Upper lobe of right lung (tissue), 1 donor: ENCODE measurements around the gene SRGAP1. TPM values are rescaled to one million over a fixed set of nuclear protein-coding genes. Genes with fewer than 3 reads are reported as not detected.

Experiments
- ATAC-seq: fragments of 200-7000 bp; cut with Tn5 transposase; one replicate; pipeline ENCODE4 v1.9.1; 2020; ENCODE audit warnings: mild to moderate bottlenecking, moderate library complexity
- DNase-seq: peaks from one replicate; pipeline ENCODE4 v3.0.0-alpha.2; 2020
- H3K27ac ChIP-seq: fragments of 200-600 bp; one replicate; pipeline ENCODE4 v1.8.0; 2022
- H3K27me3 ChIP-seq: fragments of 200-600 bp; one replicate; pipeline ENCODE4 v1.8.0; 2022; ENCODE audit warnings: mild to moderate bottlenecking
- H3K36me3 ChIP-seq: fragments of 200-600 bp; one replicate; pipeline ENCODE4 v1.8.0; 2022
- H3K4me1 ChIP-seq: fragments of 200-600 bp; one replicate; pipeline ENCODE4 v1.8.0; 2022
- H3K4me3 ChIP-seq: fragments of 200-600 bp; one replicate; pipeline ENCODE4 v1.8.0; 2022; ENCODE audit warnings: mild to moderate bottlenecking
- H3K9me3 ChIP-seq: fragments of 200-600 bp; one replicate; pipeline ENCODE4 v1.8.0; 2022
- CTCF ChIP-seq: fragments of 200-600 bp; IDR thresholded peaks from one replicate; pipeline ENCODE4 v1.8.0; 2022; ENCODE audit warnings: antibody characterized with exemption
- intact Hi-C: fragments of 100-400 bp; cut with DNase I; formaldehyde crosslinking; loops from one replicate; pipeline ENCODE4 v1.11.0; 2022
- total RNA-seq: library from RNA; stranded (reverse); fragmentation: NEBNext Ultra II Directional; extraction: Animal tissue kit (Norgen Biotek cat#: 25700); gene quantifications from one replicate; pipeline ENCODE4 v1.2.1, GENCODE V29; 2021
- donor health status: DM: no; HTN: yes; CAD: no; lungs with severe emphysema.

SRGAP1 gene
- total RNA-seq, 1 donor from 2014 or later = 11.4 TPM

- ATAC-seq = no peak
- no peaks in the 10 kb centered on the region for H3K4me1 ChIP-seq
Measured at GRCh38 chr12:63814146-63814772, 30.2 kb upstream of the SRGAP1 start.

GRCh38 chr12:63815482-63815852 is 29.0 kb upstream of the SRGAP1 start:
- Histone ChIP-seq H3K36me3 (no peaks in the 10 kb centered on the region), H3K9me3 (no peaks in the 10 kb centered on the region), H3K4me3 (no peak overlapping the region), H3K4me1 (no peaks in the 10 kb centered on the region), H3K27ac (no peak overlapping the region), H3K27me3 (no peaks in the 10 kb centered on the region)
- no peak for ATAC-seq
- DNase-seq = no peak
- TF ChIP-seq CTCF = no peak
- intact Hi-C loops = no loop called here

More at GRCh38 chr12:63814146-63814772, 30.2 kb upstream of the SRGAP1 start:
- intact Hi-C loops = no loop called here
- no peak overlapping the region for H3K27ac ChIP-seq
- no peaks in the 10 kb centered on the region for H3K36me3 ChIP-seq
- H3K4me3 ChIP-seq = no peak overlapping the region
- DNase-seq = no peak
- TF ChIP-seq CTCF = no peak
- H3K27me3 ChIP-seq = no peaks in the 10 kb centered on the region
- H3K9me3 ChIP-seq = no peaks in the 10 kb centered on the region

GRCh38 chr12:63816031-63816430 is 28.5 kb upstream of the SRGAP1 start:
- H3K36me3 ChIP-seq = no peaks in the 10 kb centered on the region
- TF ChIP-seq CTCF = no peak
- H3K9me3 ChIP-seq = no peaks in the 10 kb centered on the region
- H3K4me1 ChIP-seq = no peaks in the 10 kb centered on the region
- H3K4me3 ChIP-seq = no peak overlapping the region
- no peak for DNase-seq
- intact Hi-C loops = no loop called here
- no peak overlapping the region for H3K27ac ChIP-seq
- ATAC-seq = no peak
- no peaks in the 10 kb centered on the region for H3K27me3 ChIP-seq

- Histone ChIP-seq H3K27me3 (no peaks in the 10 kb centered on the region), H3K27ac (no peak overlapping the region), H3K9me3 (no peaks in the 10 kb centered on the region), H3K4me3 (no peak overlapping the region), H3K4me1 (no peaks in the 10 kb centered on the region), H3K36me3 (no peaks in the 10 kb centered on the region)
- intact Hi-C loops = no loop called here
- ATAC-seq (no peak), DNase-seq (no peak)
- no peak for TF ChIP-seq CTCF
Measured at GRCh38 chr12:63820427-63820826, 24.1 kb upstream of the SRGAP1 start.

- H3K27ac ChIP-seq = no peak overlapping the region
- no peak for TF ChIP-seq CTCF
- no peaks in the 10 kb centered on the region for H3K4me1 ChIP-seq
- no peaks in the 10 kb centered on the region for H3K36me3 ChIP-seq
- intact Hi-C loops = no loop called here
- H3K4me3 ChIP-seq = peak overlapping the region; percentile 39
- peak; percentile 19 for ATAC-seq
- no peak for DNase-seq
- H3K9me3 ChIP-seq = no peaks in the 10 kb centered on the region
- no peaks in the 10 kb centered on the region for H3K27me3 ChIP-seq
Measured at GRCh38 chr12:63821781-63822251, 22.7 kb upstream of the SRGAP1 start.

- intact Hi-C loops = no loop called here
- DNase-seq = no peak
- ATAC-seq = no peak
- Histone ChIP-seq H3K9me3 (no peaks in the 10 kb centered on the region), H3K36me3 (no peaks in the 10 kb centered on the region), H3K4me3 (peak overlapping the region; percentile 39), H3K27me3 (no peaks in the 10 kb centered on the region), H3K4me1 (no peaks in the 10 kb centered on the region), H3K27ac (no peak overlapping the region)
- TF ChIP-seq CTCF = no peak
Measured at GRCh38 chr12:63822352-63822751, 22.1 kb upstream of the SRGAP1 start.
